ENCODE results near the gene FBN1.

- TF ChIP-seq CTCF (conservative IDR thresholded peaks at IDR 0.05) = no peak
- no peak for TF ChIP-seq ZFX (IDR thresholded peaks at IDR 0.05)
These were observed 36.0 kb downstream of the FBN1 start for GRCh38 chr15:48609486-48609885.

Data from C4-2B (cell line).